Right cardiac atrium (tissue), 5 donors: ENCODE measurements around the gene PMEPA1. TPM values are rescaled to one million over a fixed set of nuclear protein-coding genes. Genes with fewer than 3 reads are reported as not detected.

ENCODE experiments used
- ATAC-seq, 2 donors: fragments of 200-7000 bp; cut with Tn5 transposase; one replicate each; pipeline versions ENCODE4 v1.8.0 to v1.9.1; 2020; ENCODE audit warnings: moderate library complexity in 2 of 2, mild to moderate bottlenecking in 1 of 2
- DNase-seq, 3 donors: peaks; one replicate each; pipeline ENCODE4 v3.0.0-alpha.2; 2020
- H3K27ac ChIP-seq: one replicate; pipeline ENCODE4 v1.5.1; 2013; ENCODE audit warnings: mild to moderate bottlenecking, low read length, control low read depth, moderate library complexity
- H3K27me3 ChIP-seq: one replicate; pipeline ENCODE4 v1.6.1; 2013; ENCODE audit not compliant: control insufficient read depth, insufficient read depth
- H3K4me1 ChIP-seq: one replicate; pipeline ENCODE4 v1.6.1; 2013; ENCODE audit warnings: low read length; ENCODE audit not compliant: control insufficient read depth, insufficient read depth
- H3K4me3 ChIP-seq: one replicate; pipeline ENCODE4 v1.5.1; 2013; ENCODE audit warnings: low read length, control low read depth
- H3K9me3 ChIP-seq: one replicate; pipeline ENCODE4 v1.6.1; 2013; ENCODE audit warnings: low read length; ENCODE audit not compliant: control insufficient read depth
- WGBS: extraction: QIAGEN DNeasy Blood & Tissue Kit; methylation state at CpG from one replicate; pipeline ENCODE4 v1.1.7; 2013; 5-methylcytosine and 5-hydroxymethylcytosine counted together
- intact Hi-C, 4 donors: fragments of 100-400 bp; cut with DNase I; formaldehyde crosslinking; loops; one replicate each; pipeline versions ENCODE4 v1.11.0 to v1.14.0; 2022 to 2023
- polyA plus RNA-seq: library from polyadenylated mRNA; stranded (reverse); fragments of 200-250 nt; gene quantifications from one replicate; pipeline ENCODE4 v1.2.3, GENCODE V29; 2013
- total RNA-seq, 4 donors: library from RNA; stranded (reverse); fragmentation: NEBNext Ultra II Directional; extraction: Animal tissue kit (Norgen Biotek cat#: 25700); gene quantifications; one replicate each; pipeline ENCODE4 v1.2.1, GENCODE V29; 2021
- donor health status: healthy with polysubstance abuse.
- donor health status: DM: no; HTN: yes; CAD: no.
- donor health status: DM: no; HTN: no; CAD: no.
- donor health status: DM: no; HTN: yes; CAD: no; lungs with severe emphysema.
- donor health status: DM: yes; HTN: yes; CAD: no.

PMEPA1 gene
- total and polyA plus RNA-seq, 5 donors: 17.3 to 82.0 (median 37.5) TPM

- DNase-seq: no peak
- Histone ChIP-seq H3K9me3 (no peaks in the 10 kb centered on the region), H3K4me3 (no peak overlapping the region), H3K27ac (no peak overlapping the region), H3K27me3 (no peaks in the 10 kb centered on the region), H3K4me1 (no peaks in the 10 kb centered on the region)
- 55% methylated on average over 10 of the region's 10 CpGs for WGBS
- ATAC-seq: no peak
- intact Hi-C loops: no loop called here
Observed at GRCh38 chr20:57736738-57737347, 27.0 kb upstream of the PMEPA1 start.

GRCh38 chr20:57735831-57736737, 26.3 kb upstream of the PMEPA1 start:
- ATAC-seq (no peak), DNase-seq (no peak)
- H3K27ac ChIP-seq: no peak overlapping the region
- WGBS: 78% methylated on average over 8 of the region's 8 CpGs
- H3K27me3 ChIP-seq: no peaks in the 10 kb centered on the region
- no peaks in the 10 kb centered on the region for H3K9me3 ChIP-seq
- intact Hi-C loops: no loop called here
- H3K4me1 ChIP-seq: no peaks in the 10 kb centered on the region
- no peak overlapping the region for H3K4me3 ChIP-seq

- ATAC-seq: no peak
- no peak for DNase-seq
- H3K27ac ChIP-seq: no peak overlapping the region
- no peaks in the 10 kb centered on the region for H3K9me3 ChIP-seq
- 92% methylated on average over 6 of the region's 6 CpGs for WGBS
- H3K4me3 ChIP-seq: no peak overlapping the region
- intact Hi-C loops: no loop called here
- H3K4me1 ChIP-seq: no peaks in the 10 kb centered on the region
- no peaks in the 10 kb centered on the region for H3K27me3 ChIP-seq
Observed at GRCh38 chr20:57734754-57735153, 24.9 kb upstream of the PMEPA1 start.

GRCh38 chr20:57732226-57732625, 22.4 kb upstream of the PMEPA1 start:
- H3K27ac ChIP-seq: no peak overlapping the region
- no peaks in the 10 kb centered on the region for H3K9me3 ChIP-seq
- no peak for DNase-seq
- ATAC-seq: no peak
- no peak overlapping the region for H3K4me3 ChIP-seq
- H3K27me3 ChIP-seq: no peaks in the 10 kb centered on the region
- H3K4me1 ChIP-seq: no peaks in the 10 kb centered on the region
- intact Hi-C loops: no loop called here
- 67% methylated on average over 4 of the region's 4 CpGs for WGBS

GRCh38 chr20:57728762-57729161, 18.9 kb upstream of the PMEPA1 start:
- ATAC-seq (no peak), DNase-seq (no peak)
- Histone ChIP-seq H3K27me3 (no peaks in the 10 kb centered on the region), H3K27ac (no peak overlapping the region), H3K9me3 (no peaks in the 10 kb centered on the region), H3K4me3 (no peak overlapping the region), H3K4me1 (no peaks in the 10 kb centered on the region)
- 82% methylated on average over 4 of the region's 4 CpGs for WGBS
- intact Hi-C loops: no loop called here

- ATAC-seq: no peak
- Histone ChIP-seq H3K9me3 (no peaks in the 10 kb centered on the region), H3K27me3 (no peaks in the 10 kb centered on the region), H3K27ac (no peak overlapping the region), H3K4me1 (no peaks in the 10 kb centered on the region), H3K4me3 (no peak overlapping the region)
- DNase-seq: no peak
- WGBS: 83% methylated on average over 3 of the region's 3 CpGs
- intact Hi-C loops: no loop called here
Observed at GRCh38 chr20:57727863-57728262, 18.0 kb upstream of the PMEPA1 start.

- intact Hi-C loops: no loop called here
- no peaks in the 10 kb centered on the region for H3K9me3 ChIP-seq
- ATAC-seq (no peak), DNase-seq (no peak)
- WGBS: 90% methylated on average over 9 of the region's 9 CpGs
- no peaks in the 10 kb centered on the region for H3K4me1 ChIP-seq
- no peak overlapping the region for H3K4me3 ChIP-seq
- no peaks in the 10 kb centered on the region for H3K27me3 ChIP-seq
- no peak overlapping the region for H3K27ac ChIP-seq
Observed at GRCh38 chr20:57725636-57726035, 15.8 kb upstream of the PMEPA1 start.

GRCh38 chr20:57724610-57725405, 15.0 kb upstream of the PMEPA1 start:
- Histone ChIP-seq H3K27me3 (no peaks in the 10 kb centered on the region), H3K4me1 (no peaks in the 10 kb centered on the region), H3K9me3 (no peaks in the 10 kb centered on the region), H3K4me3 (no peak overlapping the region), H3K27ac (no peak overlapping the region)
- ATAC-seq: peak in 1 of 2 donors; percentile 30
- intact Hi-C loops: no loop called here
- 84% methylated on average over 16 of the region's 16 CpGs for WGBS
- no peak for DNase-seq

- ATAC-seq (no peak), DNase-seq (no peak)
- H3K4me3 ChIP-seq: no peak overlapping the region
- WGBS: 90% methylated on average over 7 of the region's 7 CpGs
- H3K4me1 ChIP-seq: no peaks in the 10 kb centered on the region
- no peaks in the 10 kb centered on the region for H3K27me3 ChIP-seq
- intact Hi-C loops: no loop called here
- no peaks in the 10 kb centered on the region for H3K9me3 ChIP-seq
- no peak overlapping the region for H3K27ac ChIP-seq
Observed at GRCh38 chr20:57723816-57724215, 14.0 kb upstream of the PMEPA1 start.

- peaks cover 5% of the 10 kb centered on the region for H3K4me1 ChIP-seq
- no peaks in the 10 kb centered on the region for H3K27me3 ChIP-seq
- ATAC-seq (no peak), DNase-seq (no peak)
- no peak overlapping the region for H3K27ac ChIP-seq
- intact Hi-C loops: no loop called here
- H3K4me3 ChIP-seq: no peak overlapping the region
- 84% methylated on average over 4 of the region's 4 CpGs for WGBS
- H3K9me3 ChIP-seq: no peaks in the 10 kb centered on the region
Observed at GRCh38 chr20:57719951-57720350, 10.1 kb upstream of the PMEPA1 start.

GRCh38 chr20:57718490-57719009, 8.7 kb upstream of the PMEPA1 start:
- WGBS: under 1% methylated on average over 31 of the region's 31 CpGs

More at GRCh38 chr20:57718490-57719009, 8.7 kb upstream of the PMEPA1 start:
- intact Hi-C loops: no loop called here
- no peaks in the 10 kb centered on the region for H3K27me3 ChIP-seq
- peak; percentile 97 to 98 for ATAC-seq
- H3K27ac ChIP-seq: no peak overlapping the region
- peak; percentile 96 to 99 (median 98) for DNase-seq
- H3K9me3 ChIP-seq: no peaks in the 10 kb centered on the region
- H3K4me1 ChIP-seq: peaks cover 8% of the 10 kb centered on the region
- peak overlapping the region; percentile 33 for H3K4me3 ChIP-seq
